Islet of Langerhans (tissue), 1 donor: ENCODE data around the gene CGA.

ENCODE experiments used
- FAIRE-seq: peaks from one replicate; lab custom pipeline; 2011; peaks lifted over from hg19 to GRCh38; lab: Jason Lieb, UNC

CGA gene

DNA sequence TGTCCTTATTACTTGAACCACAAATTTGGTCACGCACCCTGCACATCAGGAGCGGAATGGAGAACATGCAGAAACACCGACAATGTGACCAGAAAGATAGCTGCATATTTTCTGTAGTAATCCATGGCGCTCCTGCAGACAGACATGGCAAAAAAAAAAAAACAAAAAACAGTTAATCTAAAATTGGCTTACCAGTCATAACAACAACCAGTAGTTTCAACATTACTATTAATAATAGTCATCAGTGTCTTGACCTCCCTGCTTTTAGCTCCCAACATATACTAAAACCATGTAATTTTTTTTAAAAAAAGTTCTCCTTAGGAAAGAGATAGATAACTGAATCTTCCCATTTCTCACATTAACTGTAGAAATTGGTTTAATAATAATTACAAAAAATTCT lies 6.8 kb downstream of the CGA start:
- no peak for FAIRE-seq

DNA sequence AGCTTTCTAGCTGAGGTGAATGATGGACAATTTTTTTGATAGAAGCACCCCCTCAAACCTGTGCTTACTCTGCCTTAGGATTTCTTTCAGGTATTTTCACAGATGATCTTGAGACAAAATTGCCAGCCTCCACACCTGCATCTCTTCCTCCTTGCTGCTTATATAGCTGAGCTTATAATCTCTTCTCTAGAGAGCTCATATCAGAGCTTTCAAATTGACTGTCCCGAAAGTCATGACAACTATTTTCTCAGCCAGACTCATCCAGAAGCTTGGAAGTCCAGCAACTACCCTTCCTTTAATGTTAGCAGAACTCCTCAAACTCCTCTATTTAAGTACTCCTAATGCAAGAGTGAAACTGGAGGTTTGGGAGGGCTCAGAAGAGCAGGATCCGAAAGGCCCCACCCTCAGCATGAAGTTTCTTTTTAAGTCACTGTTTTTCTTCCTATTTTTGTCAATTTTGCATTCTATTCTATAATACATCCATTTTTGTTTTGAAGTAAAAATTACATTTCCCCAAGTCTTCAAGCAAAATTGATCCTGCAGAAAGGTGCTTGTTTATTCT lies 12.7 kb downstream of the CGA start:
- no peak for FAIRE-seq

GRCh38 chr6:87078983-87079616 lies 15.8 kb downstream of the CGA start:
- no peak for FAIRE-seq

DNA sequence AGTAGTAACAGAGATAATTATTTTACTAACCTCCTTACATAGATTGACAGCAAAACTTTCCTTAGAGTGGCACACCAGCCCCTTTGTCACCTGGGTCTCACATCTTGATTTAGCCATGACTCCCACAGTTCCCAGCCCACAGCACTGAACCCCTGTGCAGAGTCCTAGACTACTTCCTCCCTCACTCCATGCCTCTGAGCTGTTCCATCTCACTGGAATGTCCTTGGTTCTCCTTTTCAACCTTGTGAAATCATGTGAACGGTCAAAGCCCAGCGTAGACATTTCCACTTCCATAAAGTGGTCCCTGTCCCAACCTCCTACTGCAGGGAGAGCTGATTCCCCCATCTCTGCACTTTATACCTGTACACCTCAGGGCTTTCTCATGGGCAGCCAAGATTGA lies 19.7 kb downstream of the CGA start:
- no peak for FAIRE-seq

DNA sequence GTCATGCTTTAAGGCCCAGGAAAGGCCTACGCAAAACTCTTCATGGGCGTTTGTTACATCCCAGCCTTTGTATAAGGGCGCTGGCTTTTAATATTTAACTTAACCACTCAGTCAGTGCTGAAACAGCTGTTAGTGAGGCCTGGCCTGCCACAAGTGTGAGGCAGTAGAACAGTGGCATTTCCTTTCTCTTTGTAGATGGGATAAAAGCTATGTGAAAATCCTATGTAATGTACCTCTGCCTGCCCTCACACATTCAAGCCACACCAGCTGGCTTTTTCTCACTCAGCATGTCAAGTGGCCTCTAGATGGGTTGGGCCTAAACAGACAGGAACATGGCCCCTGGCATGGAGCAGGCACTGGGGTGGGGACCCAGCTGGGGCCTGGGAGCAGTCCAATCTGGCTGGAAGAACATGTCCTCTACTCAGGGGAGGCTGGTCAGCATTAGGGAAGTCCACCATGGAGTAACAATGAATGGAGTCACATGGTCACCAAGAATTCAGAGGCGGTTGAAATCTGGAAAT lies 20.7 kb downstream of the CGA start:
- no peak for FAIRE-seq

DNA sequence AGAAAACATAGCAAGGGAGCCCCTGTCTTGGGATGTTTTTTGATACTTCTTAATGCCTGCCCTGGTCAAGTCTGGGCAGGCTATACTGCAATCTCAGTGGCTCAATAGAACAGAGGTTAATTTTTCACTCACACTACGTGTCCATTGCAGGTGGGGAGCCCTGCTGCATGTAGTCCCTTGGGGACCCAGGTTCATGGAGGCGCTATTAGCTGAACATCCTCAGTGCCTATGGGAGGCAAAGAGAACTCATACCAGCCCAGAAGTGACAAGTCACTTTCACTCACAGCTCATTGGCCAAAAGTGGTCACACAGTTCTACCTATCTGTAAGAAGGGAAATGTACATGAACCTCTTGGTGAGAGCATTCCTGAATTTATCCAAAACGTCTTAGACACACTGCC lies 23.2 kb downstream of the CGA start:
- no peak for FAIRE-seq

DNA sequence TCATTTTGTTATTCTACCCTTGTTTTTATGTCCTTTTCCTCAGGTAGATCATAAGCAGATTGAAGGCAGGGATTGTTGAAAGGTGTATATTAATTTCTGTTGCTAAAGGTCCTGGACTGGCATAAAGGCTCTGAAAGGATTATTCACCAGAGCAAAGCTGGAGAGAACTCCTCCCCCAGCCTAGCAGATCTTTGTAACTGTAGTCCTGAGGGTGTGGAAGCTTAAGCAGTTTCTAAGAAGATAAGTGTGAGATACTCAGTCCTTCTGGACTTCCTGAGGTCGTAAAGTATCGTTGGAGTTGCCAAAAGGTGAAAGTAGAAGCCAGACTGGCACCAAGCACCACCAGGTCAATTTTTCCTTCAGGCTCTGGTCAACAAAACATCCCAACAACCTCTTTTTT lies 24.2 kb downstream of the CGA start:
- no peak for FAIRE-seq

GRCh38 chr6:87068795-87069194 lies 26.1 kb downstream of the CGA start:
- no peak for FAIRE-seq

GRCh38 chr6:87066449-87067333 lies 28.2 kb downstream of the CGA start:
- FAIRE-seq: peak; percentile 99

GRCh38 chr6:87065117-87065516 lies 29.8 kb downstream of the CGA start:
- FAIRE-seq: no peak

GRCh38 chr6:87059943-87060342 lies 35.0 kb downstream of the CGA start:
- FAIRE-seq: no peak

DNA sequence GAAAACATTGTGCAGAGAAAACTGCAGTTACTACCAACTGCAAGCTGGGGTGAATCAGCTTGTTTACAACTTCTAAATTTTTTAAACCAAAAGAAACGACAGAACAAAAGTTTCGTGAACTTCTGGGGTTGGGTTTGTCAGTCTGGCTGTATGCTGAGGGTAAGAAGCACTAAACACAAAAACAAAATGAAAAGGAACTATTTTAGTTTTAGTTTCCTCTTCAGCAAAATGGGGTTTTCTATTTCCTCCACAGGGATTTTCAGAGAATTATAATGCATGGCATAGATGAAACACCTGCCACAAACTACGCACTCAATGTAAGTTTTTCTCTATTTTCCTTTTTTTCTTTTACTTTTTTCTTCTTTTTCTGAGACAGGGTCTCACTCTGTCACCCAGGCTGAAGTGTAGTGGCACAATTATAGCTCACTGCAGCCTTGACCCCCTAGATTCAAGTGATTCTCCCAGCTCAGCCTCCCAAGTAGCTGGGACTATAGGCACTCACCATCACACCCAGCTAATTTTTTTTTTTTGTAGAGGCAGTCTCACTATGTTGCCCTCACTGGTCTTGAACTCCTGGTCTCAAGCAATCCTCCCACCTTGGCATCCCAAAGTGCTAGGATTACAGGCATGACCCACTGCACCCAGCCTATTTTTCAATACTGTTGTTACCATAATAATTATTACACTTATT lies 40.6 kb downstream of the CGA start:
- FAIRE-seq: no peak

GRCh38 chr6:87053312-87053711 lies 41.6 kb downstream of the CGA start:
- no peak for FAIRE-seq

- FAIRE-seq: no peak
These were observed 45.1 kb downstream of the CGA start for GRCh38 chr6:87049779-87050178.

DNA sequence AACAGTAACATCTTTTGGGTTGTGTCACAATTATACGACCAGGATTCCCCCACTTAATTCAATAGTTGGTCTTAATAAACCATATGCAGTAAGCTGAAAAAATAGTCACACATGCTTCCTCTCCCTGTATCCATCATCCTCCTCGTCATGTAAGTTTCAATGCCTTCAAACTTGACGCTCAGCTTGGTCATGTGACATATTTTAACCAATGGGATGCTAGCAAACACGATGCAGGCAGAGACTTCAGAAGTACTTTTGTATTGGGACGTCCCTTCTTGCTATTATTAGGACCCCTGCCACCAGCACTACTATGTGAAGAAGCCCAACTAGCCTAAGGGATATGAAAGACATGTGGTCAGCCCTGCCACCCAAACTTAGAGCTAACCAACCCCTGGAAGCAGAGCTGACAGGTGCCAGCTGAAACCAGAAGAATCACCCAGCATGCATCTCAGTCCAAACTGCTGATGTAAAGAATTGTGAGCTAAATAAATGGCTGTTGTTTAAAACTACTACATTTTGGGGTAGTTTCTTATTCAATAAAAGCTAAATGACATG lies 49.3 kb downstream of the CGA start:
- no peak for FAIRE-seq

GRCh38 chr6:87040729-87041128 lies 54.2 kb downstream of the CGA start:
- FAIRE-seq: no peak
